ENCODE data around the gene SKOR2. TPM values are rescaled to one million over a fixed set of nuclear protein-coding genes. Genes with fewer than 3 reads are reported as not detected.

SKOR2 gene
- total and polyA plus RNA-seq, 2 of the 13 experiments (the other 11 are each of a cell fraction or from before 2014, with no cell fraction given) = not detected

DNA sequence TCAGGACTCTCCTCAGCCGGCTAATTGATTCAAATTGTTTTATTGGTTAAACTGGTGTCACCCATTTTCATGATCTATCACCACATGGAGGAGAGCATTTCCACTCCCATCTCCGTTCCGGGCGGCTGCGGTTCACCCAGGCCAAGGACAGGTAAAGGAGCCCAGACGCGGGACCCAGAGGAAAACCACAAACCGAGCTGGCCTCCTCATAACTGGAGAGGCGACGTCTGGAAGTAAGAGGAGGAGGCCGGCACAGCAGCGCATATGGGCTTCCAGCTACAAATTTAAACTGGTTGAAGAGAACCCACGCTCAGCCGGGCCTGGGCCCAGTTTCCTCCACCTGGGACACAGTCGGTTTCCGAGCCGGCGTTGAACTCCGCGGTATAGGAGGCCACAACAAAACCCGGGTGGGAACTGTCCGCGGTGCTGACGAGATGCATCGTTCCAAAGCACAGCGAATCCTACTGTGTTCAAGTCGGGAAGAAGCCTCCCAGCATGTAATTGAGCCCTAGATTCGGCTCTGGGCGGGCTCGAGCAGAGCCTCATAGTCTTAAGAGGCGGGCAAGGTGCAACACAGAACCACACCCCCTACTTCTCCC, 3.0 kb upstream of the SKOR2 start (continued):
- TF ChIP-seq, protein P1, sequence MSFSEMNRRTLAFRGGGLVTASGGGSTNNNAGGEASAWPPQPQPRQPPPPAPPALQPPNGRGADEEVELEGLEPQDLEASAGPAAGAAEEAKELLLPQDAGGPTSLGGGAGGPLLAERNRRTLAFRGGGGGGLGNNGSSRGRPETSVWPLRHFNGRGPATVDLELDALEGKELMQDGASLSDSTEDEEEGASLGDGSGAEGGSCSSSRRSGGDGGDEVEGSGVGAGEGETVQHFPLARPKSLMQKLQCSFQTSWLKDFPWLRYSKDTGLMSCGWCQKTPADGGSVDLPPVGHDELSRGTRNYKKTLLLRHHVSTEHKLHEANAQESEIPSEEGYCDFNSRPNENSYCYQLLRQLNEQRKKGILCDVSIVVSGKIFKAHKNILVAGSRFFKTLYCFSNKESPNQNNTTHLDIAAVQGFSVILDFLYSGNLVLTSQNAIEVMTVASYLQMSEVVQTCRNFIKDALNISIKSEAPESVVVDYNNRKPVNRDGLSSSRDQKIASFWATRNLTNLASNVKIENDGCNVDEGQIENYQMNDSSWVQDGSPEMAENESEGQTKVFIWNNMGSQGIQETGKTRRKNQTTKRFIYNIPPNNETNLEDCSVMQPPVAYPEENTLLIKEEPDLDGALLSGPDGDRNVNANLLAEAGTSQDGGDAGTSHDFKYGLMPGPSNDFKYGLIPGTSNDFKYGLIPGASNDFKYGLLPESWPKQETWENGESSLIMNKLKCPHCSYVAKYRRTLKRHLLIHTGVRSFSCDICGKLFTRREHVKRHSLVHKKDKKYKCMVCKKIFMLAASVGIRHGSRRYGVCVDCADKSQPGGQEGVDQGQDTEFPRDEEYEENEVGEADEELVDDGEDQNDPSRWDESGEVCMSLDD (CRISPR knock-in tag; IDR thresholded peaks at IDR 0.05; ENCODE audit: borderline replicate concordance) = 0 out of 2 replicates have a peak, but pooled peaks have one; percentile 24
- TF ChIP-seq TMF1 (CRISPR knock-in tag; IDR thresholded peaks at IDR 0.05; ENCODE audit: low read depth) (no peak), SNAPC2 (CRISPR knock-in tag; IDR thresholded peaks at IDR 0.05) (no peak), FOXK1 (CRISPR knock-in tag; IDR thresholded peaks at IDR 0.05; ENCODE audit: borderline replicate concordance, low read depth) (peak; percentile 28; the same call in 1 of the 2 replicates), CHD2 (IDR thresholded peaks at IDR 0.05; ENCODE audit: low read depth, low read length) (no peak), NR2F2 (IDR thresholded peaks at IDR 0.05; ENCODE audit: borderline replicate concordance, low read depth) (no peak), TOE1 (CRISPR knock-in tag; IDR thresholded peaks at IDR 0.05) (no peak), ZNF263 (CRISPR knock-in tag; IDR thresholded peaks at IDR 0.05) (0 out of 2 replicates have a peak, but pooled peaks have one; percentile 27), TGIF2 (CRISPR knock-in tag; IDR thresholded peaks at IDR 0.05) (no peak), ZNF225 (CRISPR knock-in tag; IDR thresholded peaks at IDR 0.05) (no peak), NRL (CRISPR knock-in tag; IDR thresholded peaks at IDR 0.05; ENCODE audit: borderline replicate concordance) (0 out of 2 replicates have a peak, but pooled peaks have one; percentile 22), ZNF557 (CRISPR knock-in tag; IDR thresholded peaks at IDR 0.05) (0 out of 2 replicates have a peak, but pooled peaks have one; percentile 47), HNRNPLL (IDR thresholded peaks at IDR 0.05; ENCODE audit: low read depth, low read length, poor library complexity, severe bottlenecking) (no peak), THYN1 (CRISPR knock-in tag; IDR thresholded peaks at IDR 0.05; ENCODE audit: borderline replicate concordance, low read depth) (no peak), KLF11 (CRISPR knock-in tag; IDR thresholded peaks at IDR 0.05) (no peak), SALL1 (CRISPR knock-in tag; IDR thresholded peaks at IDR 0.05) (peak; percentile 67)
- TF ChIP-seq, protein P2, sequence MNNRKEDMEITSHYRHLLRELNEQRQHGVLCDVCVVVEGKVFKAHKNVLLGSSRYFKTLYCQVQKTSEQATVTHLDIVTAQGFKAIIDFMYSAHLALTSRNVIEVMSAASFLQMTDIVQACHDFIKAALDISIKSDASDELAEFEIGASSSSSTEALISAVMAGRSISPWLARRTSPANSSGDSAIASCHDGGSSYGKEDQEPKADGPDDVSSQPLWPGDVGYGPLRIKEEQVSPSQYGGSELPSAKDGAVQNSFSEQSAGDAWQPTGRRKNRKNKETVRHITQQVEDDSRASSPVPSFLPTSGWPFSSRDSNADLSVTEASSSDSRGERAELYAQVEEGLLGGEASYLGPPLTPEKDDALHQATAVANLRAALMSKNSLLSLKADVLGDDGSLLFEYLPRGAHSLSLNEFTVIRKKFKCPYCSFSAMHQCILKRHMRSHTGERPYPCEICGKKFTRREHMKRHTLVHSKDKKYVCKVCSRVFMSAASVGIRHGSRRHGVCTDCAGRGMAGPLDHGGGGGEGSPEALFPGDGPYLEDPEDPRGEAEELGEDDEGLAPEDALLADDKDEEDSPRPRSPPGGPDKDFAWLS (CRISPR knock-in tag; IDR thresholded peaks at IDR 0.05; ENCODE audit: borderline replicate concordance) = no peak
- TF ChIP-seq, protein P3, sequence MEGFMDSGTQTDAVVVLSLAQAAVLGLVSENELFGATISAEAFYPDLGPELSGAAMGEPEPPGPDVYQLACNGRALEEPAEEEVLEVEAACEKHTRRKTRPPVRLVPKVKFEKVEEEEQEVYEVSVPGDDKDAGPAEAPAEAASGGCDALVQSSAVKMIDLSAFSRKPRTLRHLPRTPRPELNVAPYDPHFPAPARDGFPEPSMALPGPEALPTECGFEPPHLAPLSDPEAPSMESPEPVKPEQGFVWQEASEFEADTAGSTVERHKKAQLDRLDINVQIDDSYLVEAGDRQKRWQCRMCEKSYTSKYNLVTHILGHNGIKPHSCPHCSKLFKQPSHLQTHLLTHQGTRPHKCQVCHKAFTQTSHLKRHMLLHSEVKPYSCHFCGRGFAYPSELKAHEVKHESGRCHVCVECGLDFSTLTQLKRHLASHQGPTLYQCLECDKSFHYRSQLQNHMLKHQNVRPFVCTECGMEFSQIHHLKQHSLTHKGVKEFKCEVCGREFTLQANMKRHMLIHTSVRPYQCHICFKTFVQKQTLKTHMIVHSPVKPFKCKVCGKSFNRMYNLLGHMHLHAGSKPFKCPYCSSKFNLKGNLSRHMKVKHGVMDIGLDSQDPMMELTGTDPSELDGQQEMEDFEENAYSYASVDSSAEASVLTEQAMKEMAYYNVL (CRISPR knock-in tag; IDR thresholded peaks at IDR 0.05; ENCODE audit: borderline replicate concordance) = no peak
- TF ChIP-seq, protein P4, sequence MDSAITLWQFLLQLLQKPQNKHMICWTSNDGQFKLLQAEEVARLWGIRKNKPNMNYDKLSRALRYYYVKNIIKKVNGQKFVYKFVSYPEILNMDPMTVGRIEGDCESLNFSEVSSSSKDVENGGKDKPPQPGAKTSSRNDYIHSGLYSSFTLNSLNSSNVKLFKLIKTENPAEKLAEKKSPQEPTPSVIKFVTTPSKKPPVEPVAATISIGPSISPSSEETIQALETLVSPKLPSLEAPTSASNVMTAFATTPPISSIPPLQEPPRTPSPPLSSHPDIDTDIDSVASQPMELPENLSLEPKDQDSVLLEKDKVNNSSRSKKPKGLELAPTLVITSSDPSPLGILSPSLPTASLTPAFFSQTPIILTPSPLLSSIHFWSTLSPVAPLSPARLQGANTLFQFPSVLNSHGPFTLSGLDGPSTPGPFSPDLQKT (CRISPR knock-in tag; IDR thresholded peaks at IDR 0.05; ENCODE audit: borderline replicate concordance) = no peak

Measured in HepG2 (cell line).